Measurements from ENCODE around the gene PLCH1.

- TF ChIP-seq EZH2 (IDR thresholded peaks at IDR 0.05; ENCODE audit: borderline replicate concordance, low read length) (no peak), CTCF (IDR thresholded peaks at IDR 0.05; ENCODE audit: low read length) (no peak)
Observed at GRCh38 chr3:155688481-155688880, 56.4 kb downstream of the PLCH1 start.
